Activated CD4-positive, alpha-beta memory T cell treated with anti-CD3 and anti-CD28 coated beads for 36 hours (primary cell): Measurements from ENCODE around the gene HRG. TPM values are rescaled to one million over a fixed set of nuclear protein-coding genes. Genes with fewer than 3 reads are reported as not detected.
"Not testable (repeated sequence)": the region's sequence is repeated elsewhere in the genome, so short reads cannot be mapped to it uniquely, and the experiment has no call there.

Source experiments
- CTCF ChIA-PET: fragments of 350-600 bp; sonication (Branson Sonifier 250); formaldehyde crosslinking; loops from one replicate; lab custom pipeline; 2021; ENCODE audit warnings: antibody characterized with exemption, inconsistent platforms; lab: Charles Lee
- POLR2A ChIA-PET: fragments of 350-600 bp; sonication (Branson Sonifier 250); formaldehyde crosslinking; loops from one replicate; lab custom pipeline; 2021; ENCODE audit warnings: antibody characterized with exemption; lab: Charles Lee
- DNase-seq: peaks from one replicate; pipeline ENCODE4 v3.0.0-alpha.2; 2020
- H3K27ac Mint-ChIP-seq: one replicate; pipeline ENCODE4 v1.8.0; 2021; ENCODE audit warnings: mixed read lengths
- H3K27me3 Mint-ChIP-seq: one replicate; pipeline ENCODE4 v1.8.0; 2021; ENCODE audit warnings: mixed read lengths
- H3K36me3 Mint-ChIP-seq: one replicate; pipeline ENCODE4 v1.8.0; 2021; ENCODE audit warnings: mixed read lengths
- H3K4me1 Mint-ChIP-seq: one replicate; pipeline ENCODE4 v1.8.0; 2021; ENCODE audit warnings: low read depth, mixed read lengths
- H3K4me3 Mint-ChIP-seq: one replicate; pipeline ENCODE4 v1.8.0; 2021; ENCODE audit warnings: mild to moderate bottlenecking, mixed read lengths
- H3K9me3 Mint-ChIP-seq: one replicate; pipeline ENCODE4 v1.8.0; 2021; ENCODE audit warnings: mixed read lengths
- intact Hi-C: fragments of 100-400 bp; cut with micrococcal nuclease; formaldehyde crosslinking; loops from one replicate; pipeline ENCODE4 v1.15.1; 2023
- total RNA-seq, 2 experiments: library from RNA; stranded (reverse); gene quantifications; one replicate each; pipeline ENCODE4 v1.2.3, GENCODE V29; 2021

The HRG gene
- total RNA-seq, 2 experiments from 2014 or later = not detected

DNA sequence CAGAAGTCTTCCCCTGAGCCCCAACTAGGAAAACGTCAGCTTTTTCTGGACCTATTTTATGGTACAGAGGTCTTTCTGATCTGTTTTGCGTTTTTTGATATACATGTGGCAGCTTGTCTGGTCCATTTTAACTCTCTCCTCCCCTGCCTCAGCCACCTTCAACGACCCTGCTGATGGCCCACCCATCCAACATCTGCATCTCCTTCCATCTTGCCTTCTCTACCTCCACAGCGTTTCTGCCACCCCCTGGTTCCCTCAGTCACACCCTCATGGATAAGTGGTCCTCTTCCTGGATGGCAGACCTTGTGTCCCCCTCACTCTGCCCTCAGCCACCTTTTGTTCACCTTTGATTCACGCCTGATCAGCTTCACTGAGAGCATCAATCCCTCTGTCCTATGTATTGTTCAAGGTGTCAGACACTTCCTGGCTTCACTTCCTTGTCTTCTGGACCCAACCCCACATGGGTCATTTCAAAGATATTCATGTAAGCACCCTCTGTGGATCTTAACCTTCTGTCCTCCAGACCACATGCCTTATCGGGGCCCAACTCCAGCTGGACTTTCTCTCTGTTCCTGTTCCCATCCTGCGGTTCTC lies 39.5 kb upstream of the HRG start:
- no peak for DNase-seq
- Mint-ChIP-seq H3K4me1 (no peaks in the 10 kb centered on the region), H3K27me3 (peaks cover 15% of the 10 kb centered on the region), H3K36me3 (no peaks in the 10 kb centered on the region), H3K4me3 (no peak overlapping the region), H3K9me3 (no peaks in the 10 kb centered on the region), H3K27ac (no peak overlapping the region)
- intact Hi-C loops = no loop called here
- POLR2A ChIA-PET = no interaction called here
- CTCF ChIA-PET = interaction anchor here (2.8 to 5.1 kb wide), 2 partner anchors 9 to 12 kb away, joined by 18 to 49 read pairs; partner anchors contain the start of gene AHSG

GRCh38 chr3:186627852-186628414 lies 37.9 kb upstream of the HRG start:
- no peak for DNase-seq
- peaks cover 10% of the 10 kb centered on the region for H3K27me3 Mint-ChIP-seq
- POLR2A ChIA-PET = no interaction called here
- CTCF ChIA-PET = no interaction called here
- no peaks in the 10 kb centered on the region for H3K36me3 Mint-ChIP-seq
- no peak overlapping the region for H3K4me3 Mint-ChIP-seq
- no peaks in the 10 kb centered on the region for H3K4me1 Mint-ChIP-seq
- H3K27ac Mint-ChIP-seq = no peak overlapping the region
- no peaks in the 10 kb centered on the region for H3K9me3 Mint-ChIP-seq
- intact Hi-C loops = no loop called here

DNA sequence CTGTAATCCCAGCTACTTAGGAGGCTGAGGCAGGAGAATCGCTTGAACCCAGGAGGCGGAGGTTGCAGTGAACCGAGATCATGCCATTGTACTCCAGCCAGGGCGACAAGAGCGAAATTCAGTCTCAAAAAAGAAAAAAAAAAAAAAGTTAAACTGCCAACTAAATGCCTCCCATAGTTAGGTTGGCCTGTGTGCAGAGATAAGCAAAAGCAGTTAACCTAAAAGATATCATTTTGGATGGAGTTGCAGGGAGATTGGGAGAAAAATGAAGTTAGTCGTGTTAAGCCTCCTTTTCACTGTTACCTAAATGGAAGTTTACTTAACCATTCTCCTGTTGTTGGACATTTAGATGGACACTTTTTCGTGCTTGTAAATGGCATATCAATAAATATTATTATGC lies 37.1 kb upstream of the HRG start:
- DNase-seq = no peak
- POLR2A ChIA-PET = no interaction called here
- CTCF ChIA-PET = interaction anchor here (2.5 kb wide), 1 partner anchor 14 kb away, joined by 9 read pairs; no protein-coding TSS in a partner anchor
- intact Hi-C loops = no loop called here
- H3K27ac Mint-ChIP-seq = no peak overlapping the region
- H3K27me3 Mint-ChIP-seq = peaks cover 7% of the 10 kb centered on the region
- H3K4me3 Mint-ChIP-seq = no peak overlapping the region
- no peaks in the 10 kb centered on the region for H3K9me3 Mint-ChIP-seq
- no peaks in the 10 kb centered on the region for H3K4me1 Mint-ChIP-seq
- H3K36me3 Mint-ChIP-seq = no peaks in the 10 kb centered on the region

DNA sequence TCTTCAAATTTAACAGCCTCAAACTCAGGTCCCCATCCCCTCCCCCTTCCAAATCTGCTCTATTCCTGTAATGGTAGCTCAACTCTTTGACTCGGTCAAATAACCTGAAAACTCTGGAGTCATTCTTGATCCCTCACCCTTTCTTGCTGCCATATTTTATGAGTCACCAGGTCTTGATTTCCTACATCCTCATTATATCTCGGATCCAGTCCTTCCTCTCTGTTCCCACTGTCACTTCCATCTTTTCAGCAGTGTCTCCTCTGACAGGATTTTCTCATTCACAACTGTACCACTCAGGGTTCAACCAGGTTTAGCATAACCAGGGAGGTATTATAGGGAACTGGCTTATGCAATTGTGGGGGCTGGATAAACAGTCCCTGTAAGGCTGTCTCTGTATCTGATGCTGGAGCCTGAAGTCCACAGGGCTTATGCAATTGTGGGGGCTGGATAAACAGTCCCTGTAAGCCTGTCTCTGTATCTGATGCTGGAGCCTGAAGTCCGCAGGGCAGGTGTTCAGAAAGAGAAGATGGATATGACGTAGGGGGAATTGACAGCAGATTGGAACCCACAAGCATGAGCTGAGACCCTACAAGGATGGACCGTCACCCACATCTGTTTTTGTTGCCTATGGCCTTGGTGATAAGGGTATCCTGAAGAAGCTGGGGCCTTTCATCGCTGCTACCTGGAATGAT lies 34.7 kb upstream of the HRG start:
- Mint-ChIP-seq H3K4me1 (no peaks in the 10 kb centered on the region), H3K36me3 (no peaks in the 10 kb centered on the region), H3K9me3 (no peaks in the 10 kb centered on the region), H3K27me3 (peaks cover 7% of the 10 kb centered on the region), H3K4me3 (no peak overlapping the region), H3K27ac (no peak overlapping the region)
- intact Hi-C loops = no loop called here
- ChIA-PET CTCF (interaction anchor here (0.6 to 2.5 kb wide), 3 partner anchors 14 to 648 kb away, joined by 3 to 10 read pairs (median 9); no protein-coding TSS in a partner anchor), POLR2A (no interaction called here)
- DNase-seq = no peak

DNA sequence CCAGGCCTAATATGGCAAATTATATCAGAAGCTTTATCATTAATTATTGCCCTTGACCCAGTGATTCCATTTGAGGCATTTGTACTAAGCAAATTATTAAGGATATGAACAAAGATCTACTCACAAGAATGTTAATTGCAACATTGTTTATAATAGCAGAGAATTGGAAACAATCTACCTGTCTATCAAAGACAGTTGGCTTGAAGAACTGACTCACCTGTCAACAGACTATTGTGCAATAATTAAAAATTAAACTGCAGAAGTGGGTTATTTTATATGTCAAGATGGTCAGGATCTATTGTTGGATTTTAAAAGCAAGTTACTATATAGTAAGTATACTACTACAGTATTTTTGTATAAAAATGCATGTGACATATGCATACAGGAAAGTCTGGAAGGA lies 32.3 kb upstream of the HRG start:
- Mint-ChIP-seq H3K27me3 (peaks cover 9% of the 10 kb centered on the region), H3K9me3 (no peaks in the 10 kb centered on the region), H3K36me3 (no peaks in the 10 kb centered on the region), H3K27ac (no peak overlapping the region), H3K4me3 (no peak overlapping the region), H3K4me1 (no peaks in the 10 kb centered on the region)
- ChIA-PET CTCF (interaction anchor here (1.8 kb wide), 1 partner anchor 17 kb away, joined by 5 read pairs; no protein-coding TSS in a partner anchor), POLR2A (no interaction called here)
- intact Hi-C loops = no loop called here
- DNase-seq = no peak

DNA sequence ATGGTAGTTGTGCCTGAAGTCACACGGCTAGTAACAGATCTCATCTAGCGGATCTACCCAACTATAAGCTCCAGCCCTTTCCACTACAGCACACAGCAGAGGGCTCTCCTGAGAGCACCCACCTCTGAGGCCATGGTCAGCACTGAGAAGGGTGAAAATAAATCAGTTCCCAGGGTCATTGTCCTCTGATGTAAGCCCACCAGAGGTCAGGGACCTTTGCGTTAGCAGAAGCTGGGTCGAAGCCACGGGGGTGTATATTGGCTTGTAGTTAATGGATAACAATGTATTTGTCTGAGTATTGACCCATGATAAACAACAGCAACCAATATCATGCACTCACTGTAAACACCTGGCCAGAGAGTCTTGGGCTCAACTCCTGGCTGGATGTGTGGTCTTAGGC lies 31.6 kb upstream of the HRG start:
- POLR2A ChIA-PET, H3K27me3 Mint-ChIP-seq, intact Hi-C loops, H3K27ac Mint-ChIP-seq, DNase-seq, H3K4me3 Mint-ChIP-seq, H3K4me1 Mint-ChIP-seq, H3K36me3 Mint-ChIP-seq, H3K9me3 Mint-ChIP-seq: not testable (repeated sequence)
- CTCF ChIA-PET = interaction anchor here (0.9 kb wide), 1 partner anchor 187 kb away, joined by 3 read pairs; no protein-coding TSS in a partner anchor

DNA sequence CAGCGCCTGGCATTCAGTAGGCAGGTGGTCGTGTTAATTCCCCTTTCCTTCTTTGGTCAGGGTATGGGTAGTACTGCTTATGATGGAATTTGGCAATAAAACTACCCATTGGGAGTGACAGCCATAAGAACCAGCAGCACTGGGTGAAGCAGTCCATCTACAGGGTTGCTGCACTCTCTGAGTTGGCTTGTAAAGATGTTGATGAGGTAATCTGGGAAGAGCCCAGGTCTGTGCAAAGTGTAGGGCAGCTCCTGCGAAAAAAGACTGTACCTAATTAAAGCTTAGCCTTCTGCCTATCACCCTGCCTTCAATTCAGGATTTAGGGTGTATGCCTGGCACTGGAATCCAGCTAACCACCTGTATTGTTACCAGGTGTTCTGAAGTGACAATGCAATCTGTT lies 30.3 kb upstream of the HRG start:
- intact Hi-C loops = no loop called here
- H3K9me3 Mint-ChIP-seq = no peaks in the 10 kb centered on the region
- POLR2A ChIA-PET = no interaction called here
- no peak for DNase-seq
- H3K27ac Mint-ChIP-seq = no peak overlapping the region
- no peaks in the 10 kb centered on the region for H3K36me3 Mint-ChIP-seq
- no peaks in the 10 kb centered on the region for H3K4me1 Mint-ChIP-seq
- CTCF ChIA-PET = no interaction called here
- no peak overlapping the region for H3K4me3 Mint-ChIP-seq
- peaks cover 8% of the 10 kb centered on the region for H3K27me3 Mint-ChIP-seq

DNA sequence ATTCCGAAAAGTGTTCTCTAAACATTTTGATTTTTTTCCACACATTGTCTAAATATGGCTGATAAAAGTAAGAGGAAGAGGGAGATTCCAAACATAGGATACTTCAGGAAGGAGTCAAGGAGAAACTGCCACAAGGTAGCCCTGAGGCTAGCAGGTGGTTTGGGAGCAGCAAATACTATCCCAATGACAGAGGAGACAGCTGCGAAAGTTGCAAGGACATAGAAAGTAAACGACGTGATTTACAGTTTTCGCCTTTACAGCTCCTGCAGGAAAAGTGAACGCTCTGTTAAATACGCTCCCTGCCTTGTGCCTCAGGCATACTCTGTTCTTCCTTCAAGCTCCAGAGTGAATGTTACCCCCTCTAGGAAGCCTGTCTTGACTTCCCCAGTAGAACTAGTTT lies 29.3 kb upstream of the HRG start:
- intact Hi-C loops = no loop called here
- H3K9me3 Mint-ChIP-seq = no peaks in the 10 kb centered on the region
- no peak overlapping the region for H3K27ac Mint-ChIP-seq
- no peak overlapping the region for H3K4me3 Mint-ChIP-seq
- H3K4me1 Mint-ChIP-seq = no peaks in the 10 kb centered on the region
- no peak for DNase-seq
- ChIA-PET CTCF (no interaction called here), POLR2A (no interaction called here)
- no peaks in the 10 kb centered on the region for H3K36me3 Mint-ChIP-seq
- H3K27me3 Mint-ChIP-seq = peaks cover 10% of the 10 kb centered on the region

- no peak overlapping the region for H3K27ac Mint-ChIP-seq
- no peak overlapping the region for H3K4me3 Mint-ChIP-seq
- H3K27me3 Mint-ChIP-seq = peaks cover 12% of the 10 kb centered on the region
- peaks cover 9% of the 10 kb centered on the region for H3K4me1 Mint-ChIP-seq
- intact Hi-C loops = no loop called here
- ChIA-PET POLR2A (no interaction called here), CTCF (interaction anchor here (1.2 kb wide), 1 partner anchor 23 kb away, joined by 3 read pairs; no protein-coding TSS in a partner anchor)
- no peaks in the 10 kb centered on the region for H3K36me3 Mint-ChIP-seq
- H3K9me3 Mint-ChIP-seq = no peaks in the 10 kb centered on the region
- no peak for DNase-seq
Observed at GRCh38 chr3:186637686-186638085, 28.1 kb upstream of the HRG start.

DNA sequence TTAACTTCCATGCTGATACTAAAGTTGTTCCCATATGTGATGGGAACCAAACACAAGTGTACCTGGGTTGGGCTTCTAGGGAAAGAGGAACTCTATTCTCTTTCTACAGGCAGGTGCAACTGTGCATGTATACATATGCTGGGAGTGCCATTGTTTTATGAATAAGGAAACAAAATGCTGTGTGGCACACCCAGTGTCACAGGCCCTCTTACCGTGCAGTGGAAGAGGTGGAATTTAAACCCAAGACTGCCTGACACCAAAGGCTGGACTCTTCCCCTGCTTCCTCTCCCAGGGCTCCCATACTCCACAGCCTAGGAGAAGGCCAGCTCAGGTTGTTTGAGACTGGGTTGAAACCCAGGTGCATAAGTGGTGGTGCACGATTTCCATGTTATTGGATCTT lies 27.6 kb upstream of the HRG start:
- peaks cover 12% of the 10 kb centered on the region for H3K27me3 Mint-ChIP-seq
- intact Hi-C loops = no loop called here
- H3K36me3 Mint-ChIP-seq = no peaks in the 10 kb centered on the region
- H3K4me3 Mint-ChIP-seq = no peak overlapping the region
- POLR2A ChIA-PET = no interaction called here
- H3K27ac Mint-ChIP-seq = no peak overlapping the region
- CTCF ChIA-PET = interaction anchor here (1.2 kb wide), 1 partner anchor 24 kb away, joined by 3 read pairs; no protein-coding TSS in a partner anchor
- no peaks in the 10 kb centered on the region for H3K9me3 Mint-ChIP-seq
- peaks cover 15% of the 10 kb centered on the region for H3K4me1 Mint-ChIP-seq
- no peak for DNase-seq

DNA sequence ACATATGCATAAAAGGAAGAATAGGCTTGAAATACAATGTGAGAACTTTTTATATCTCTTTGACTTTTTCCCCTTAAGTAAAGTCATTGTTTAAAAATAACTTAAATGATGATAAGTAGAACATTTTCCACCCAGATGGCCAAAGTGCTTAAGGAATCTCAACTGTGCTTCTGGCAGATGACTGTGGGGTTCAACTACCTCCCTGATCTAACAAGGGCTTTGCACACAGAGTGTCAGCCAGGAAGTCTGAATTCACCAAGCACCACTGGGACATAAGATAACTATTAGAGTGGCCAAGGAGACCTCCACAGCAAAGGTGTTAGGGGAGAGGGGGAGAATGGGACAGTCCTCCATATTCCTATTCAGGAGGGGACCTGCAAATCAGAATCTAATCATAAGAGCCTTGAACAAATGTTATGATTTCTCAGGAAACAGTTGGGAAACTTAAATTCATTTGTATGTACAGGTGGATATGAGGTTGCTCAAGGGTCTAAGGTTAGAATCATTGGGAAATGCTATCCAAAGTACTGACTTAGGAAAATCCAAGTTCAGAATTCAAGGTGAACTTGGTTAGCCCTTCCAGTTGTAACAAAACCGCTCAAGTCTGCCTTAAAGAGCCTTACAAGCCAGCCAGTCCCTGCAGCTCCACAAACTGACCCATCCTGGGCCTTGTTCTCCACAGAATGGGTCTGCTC lies 25.9 kb upstream of the HRG start, which contains the start of gene FETUB:
Gene FETUB, plus strand, starts transcription at position 622 of the 695 bp plus-strand sequence. Its CDS starts 62 bp downstream, at position 684.
- Mint-ChIP-seq H3K27ac (no peak within 1 kb of the TSS), H3K4me3 (no peak within 1 kb of the TSS), H3K36me3 (no peaks in the 10 kb centered on the region), H3K4me1 (peaks cover 23% of the 10 kb centered on the region), H3K27me3 (peaks cover 14% of the 10 kb centered on the region), H3K9me3 (no peaks in the 10 kb centered on the region)
- ChIA-PET POLR2A (no interaction called here), CTCF (interaction anchor here (0.7 kb wide), 1 partner anchor 23 kb away, joined by 4 read pairs; no protein-coding TSS in a partner anchor)
- intact Hi-C loops = no loop called here
- no peak for DNase-seq

DNA sequence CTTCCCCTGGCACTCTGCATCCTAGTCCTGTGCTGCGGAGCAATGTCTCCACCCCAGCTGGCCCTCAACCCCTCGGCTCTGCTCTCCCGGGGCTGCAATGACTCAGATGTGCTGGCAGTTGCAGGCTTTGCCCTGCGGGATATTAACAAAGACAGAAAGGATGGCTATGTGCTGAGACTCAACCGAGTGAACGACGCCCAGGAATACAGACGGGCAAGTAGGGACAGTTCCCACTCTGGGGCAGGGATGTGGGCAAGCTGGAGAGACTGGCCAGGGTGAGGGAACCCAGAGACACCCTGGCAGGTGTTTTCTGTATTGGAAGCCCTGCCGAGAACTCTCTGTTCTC lies 25.4 kb upstream of the HRG start:
- peaks cover 14% of the 10 kb centered on the region for H3K27me3 Mint-ChIP-seq

More for the DNA sequence above, 25.4 kb upstream of the HRG start:
- no peaks in the 10 kb centered on the region for H3K9me3 Mint-ChIP-seq
- no peak overlapping the region for H3K27ac Mint-ChIP-seq
- intact Hi-C loops = no loop called here
- DNase-seq = no peak
- peaks cover 23% of the 10 kb centered on the region for H3K4me1 Mint-ChIP-seq
- no peak overlapping the region for H3K4me3 Mint-ChIP-seq
- H3K36me3 Mint-ChIP-seq = no peaks in the 10 kb centered on the region
- ChIA-PET CTCF (no interaction called here), POLR2A (no interaction called here)
